GM12873 (cell line): Measurements from ENCODE around the gene TNFRSF18.

Source experiments
- CTCF ChIP-seq: IDR thresholded peaks from 2 replicates; pipeline ENCODE4 v1.5.1; 2012; ENCODE audit warnings: low read depth, mild to moderate bottlenecking, moderate library complexity, low read length, control low read depth; ENCODE audit not compliant: insufficient read depth; ENCODE audit errors: missing control alignments

Gene TNFRSF18

GRCh38 chr1:1187938-1188337 lies 18.5 kb downstream of the TNFRSF18 start:
- TF ChIP-seq CTCF: no peak

- TF ChIP-seq CTCF: no peak
Observed at GRCh38 chr1:1185101-1185765, 21.2 kb downstream of the TNFRSF18 start.

GRCh38 chr1:1183833-1184775 lies 22.3 kb downstream of the TNFRSF18 start:
- TF ChIP-seq CTCF: no peak

GRCh38 chr1:1183221-1183747 lies 23.1 kb downstream of the TNFRSF18 start:
- no peak for TF ChIP-seq CTCF

- TF ChIP-seq CTCF: no peak
Observed at GRCh38 chr1:1182491-1183220, 23.7 kb downstream of the TNFRSF18 start.

GRCh38 chr1:1181938-1182410 lies 24.4 kb downstream of the TNFRSF18 start:
- no peak for TF ChIP-seq CTCF
